CD14-positive monocyte (primary cell): Measurements from ENCODE around the gene PPP1R13B. TPM values are rescaled to one million over a fixed set of nuclear protein-coding genes. Genes with fewer than 3 reads are reported as not detected.

Experiments
- DNase-seq, 3 donors: peaks; one replicate each; pipeline ENCODE4 v3.0.0-alpha.2; 2011 to 2022
- H2AFZ ChIP-seq: 2 replicates; pipeline ENCODE4 v1.6.0; 2012; ENCODE audit warnings: mild to moderate bottlenecking, low read depth, low read length, inconsistent platforms; ENCODE audit not compliant: insufficient read depth, poor library complexity, severe bottlenecking
- H3K27ac ChIP-seq, 2 donors: 1 replicate in 1 of 2; 2 replicates in 1 of 2; pipeline ENCODE4 v1.5.1; 2012 to 2013; ENCODE audit warnings: low read length in 2 of 2, control low read depth in 1 of 2, inconsistent platforms in 1 of 2, low read depth in 1 of 2, mild to moderate bottlenecking in 1 of 2
- H3K27me3 ChIP-seq, 2 donors: one replicate each; pipeline versions ENCODE4 v1.6.0 to v1.6.1; 2011 to 2013; ENCODE audit warnings: low read length in 2 of 2; ENCODE audit not compliant: control insufficient read depth in 2 of 2, insufficient read depth in 2 of 2
- H3K36me3 ChIP-seq, 2 donors: replicated peaks in 1 of 2; 1 replicate in 1 of 2; 2 replicates in 1 of 2; pipeline versions ENCODE4 v1.5.1 to v1.6.1; 2012 to 2013; ENCODE audit warnings: low read length in 2 of 2, control low read depth in 1 of 2, inconsistent platforms in 1 of 2, mild to moderate bottlenecking in 1 of 2; ENCODE audit not compliant: insufficient read depth in 2 of 2, control insufficient read depth in 1 of 2
- H3K4me1 ChIP-seq, 2 donors: 1 replicate in 1 of 2; 2 replicates in 1 of 2; pipeline versions ENCODE4 v1.5.1 to v1.6.1; 2012 to 2013; ENCODE audit warnings: low read length in 2 of 2, control low read depth in 1 of 2, inconsistent platforms in 1 of 2, mild to moderate bottlenecking in 1 of 2, moderate library complexity in 1 of 2; ENCODE audit not compliant: insufficient read depth in 2 of 2, control insufficient read depth in 1 of 2
- H3K4me2 ChIP-seq: replicated peaks from 2 replicates; pipeline ENCODE3; 2012; ENCODE audit warnings: low read length, moderate library complexity, mild to moderate bottlenecking; ENCODE audit not compliant: poor library complexity, severe bottlenecking; ENCODE audit errors: extremely low read depth
- H3K4me3 ChIP-seq, 3 experiments: fragments of 200-600 bp in 1 of 3; sonication (generic) in 1 of 3; replicated peaks in 1 of 3; 1 replicate in 2 of 3; 2 replicates in 1 of 3; pipeline ENCODE4 v1.5.1; 2011 to 2013; ENCODE audit warnings: low read length in 3 of 3, mild to moderate bottlenecking in 3 of 3, control low read depth in 2 of 3, low read depth in 2 of 3, inconsistent platforms in 1 of 3, moderate library complexity in 1 of 3
- H3K79me2 ChIP-seq: 2 replicates; pipeline ENCODE4 v1.6.0; 2012; ENCODE audit warnings: mild to moderate bottlenecking, control low read depth, inconsistent platforms, low read length, moderate library complexity; ENCODE audit not compliant: insufficient read depth
- H3K9ac ChIP-seq: 2 replicates; pipeline ENCODE4 v1.6.0; 2017; ENCODE audit warnings: low read length, mild to moderate bottlenecking; ENCODE audit not compliant: insufficient read depth, poor library complexity, severe bottlenecking
- H3K9me3 ChIP-seq, 2 donors: replicated peaks in 1 of 2; 1 replicate in 1 of 2; 2 replicates in 1 of 2; pipeline versions ENCODE4 v1.5.1 to v1.6.1; 2012 to 2013; ENCODE audit warnings: low read length in 2 of 2, control low read depth in 1 of 2; ENCODE audit not compliant: control insufficient read depth in 1 of 2, insufficient read depth in 1 of 2
- H4K20me1 ChIP-seq: 2 replicates; pipeline ENCODE4 v1.6.0; 2012; ENCODE audit warnings: mild to moderate bottlenecking, low read length, control low read depth, moderate library complexity; ENCODE audit not compliant: insufficient read depth
- H3K27ac Mint-ChIP-seq, 7 donors: one replicate each; pipeline ENCODE4 v1.8.0; 2020; ENCODE audit warnings: mild to moderate bottlenecking in 7 of 7, mixed read lengths in 7 of 7, moderate library complexity in 6 of 7, inconsistent platforms in 2 of 7
- H3K27me3 Mint-ChIP-seq, 3 donors: one replicate each; pipeline ENCODE4 v1.8.0; 2021 to 2022; ENCODE audit warnings: low read depth in 3 of 3, mild to moderate bottlenecking in 3 of 3, mixed read lengths in 3 of 3, moderate library complexity in 3 of 3, inconsistent platforms in 1 of 3
- H3K36me3 Mint-ChIP-seq, 2 donors: one replicate each; pipeline ENCODE4 v1.8.0; 2020; ENCODE audit warnings: mixed read lengths in 2 of 2, inconsistent platforms in 1 of 2, mild to moderate bottlenecking in 1 of 2
- H3K4me1 Mint-ChIP-seq: one replicate; pipeline ENCODE4 v1.8.0; 2020; ENCODE audit warnings: mild to moderate bottlenecking, mixed read lengths
- H3K4me3 Mint-ChIP-seq, 2 donors: one replicate each; pipeline ENCODE4 v1.8.0; 2020; ENCODE audit warnings: mild to moderate bottlenecking in 2 of 2, mixed read lengths in 2 of 2, moderate library complexity in 1 of 2
- H3K9me3 Mint-ChIP-seq, 7 donors: one replicate each; pipeline ENCODE4 v1.8.0; 2020 to 2022; ENCODE audit warnings: mixed read lengths in 7 of 7, mild to moderate bottlenecking in 6 of 7, moderate library complexity in 6 of 7, inconsistent platforms in 2 of 7
- WGBS: methylation state at CpG from one replicate; pipeline ENCODE4 v1.1.5; 2013; ENCODE audit warnings: missing lambda C conversion rate; ENCODE audit not compliant: insufficient coverage; 5-methylcytosine and 5-hydroxymethylcytosine counted together
- intact Hi-C, 2 donors: fragments of 100-400 bp; cut with micrococcal nuclease; formaldehyde crosslinking; loops; one replicate each; pipeline versions ENCODE4 v1.15.0 to v1.15.1; 2023
- polyA plus RNA-seq, 3 donors: library from polyadenylated mRNA; depleted of rRNA in 1 of 3; unstranded in 2 of 3; stranded (reverse) in 1 of 3; fragments of 300-500 nt in 2 of 3; fragments of >200 nt in 1 of 3; fragmentation: Illumina TruSeq in 2 of 3; gene quantifications; 1 replicate in 2 of 3; 2 replicates in 1 of 3; pipeline ENCODE4 v1.2.3, GENCODE V29; 2012 to 2021
- TF ChIP-seq, protein P1 (sequence below): fragments of 200-600 bp; IDR thresholded peaks from one replicate; pipeline ENCODE4 v1.8.0; 2022; ENCODE audit warnings: antibody characterized with exemption, mild to moderate bottlenecking

Gene PPP1R13B
- polyA plus RNA-seq, 3 donors, result 0.48 to 1.1 (median 0.99) TPM

DNA sequence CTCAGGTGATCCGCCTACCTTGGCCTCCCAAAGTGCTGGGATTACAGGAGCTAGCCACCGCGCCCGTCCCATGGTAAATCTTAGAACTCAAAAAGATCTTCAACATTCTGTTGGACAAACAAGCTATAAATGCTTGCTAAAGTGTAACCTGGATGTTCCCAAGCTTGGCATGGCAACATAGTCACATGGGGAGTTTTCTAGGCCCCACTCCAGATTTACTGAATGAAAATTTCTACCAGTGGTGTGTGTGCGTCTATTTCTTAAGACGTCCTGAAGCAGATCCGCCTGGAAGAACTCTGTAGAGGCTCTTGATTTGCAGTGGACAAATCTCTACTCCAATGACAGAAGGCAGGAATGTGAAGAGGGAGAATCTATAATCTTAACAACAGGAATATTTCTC is 71.9 kb downstream of the PPP1R13B start:
- intact Hi-C loops, result no loop called here
- Histone ChIP-seq H4K20me1 (no peaks in the 10 kb centered on the region), H3K4me3 (no peak overlapping the region), H3K27me3 (no peaks in the 10 kb centered on the region), H2AFZ (no peak overlapping the region), H3K9me3 (peaks cover 0 to 4% of the 10 kb centered on the region in 2 donors), H3K4me2 (no peak overlapping the region), H3K27ac (no peak overlapping the region), H3K36me3 (no peaks in the 10 kb centered on the region), H3K9ac (no peak overlapping the region), H3K4me1 (no peaks in the 10 kb centered on the region), H3K79me2 (no peaks in the 10 kb centered on the region)
- no peaks in the 10 kb centered on the region for H3K4me1 Mint-ChIP-seq
- H3K27me3 Mint-ChIP-seq, result peaks cover 0 to 10% (median 8%) of the 10 kb centered on the region in 3 donors
- no peak for DNase-seq
- H3K36me3 Mint-ChIP-seq, result no peaks in the 10 kb centered on the region
- H3K9me3 Mint-ChIP-seq, result peaks cover 2 to 12% (median 8%) of the 10 kb centered on the region in 7 donors
- TF ChIP-seq, protein P1, sequence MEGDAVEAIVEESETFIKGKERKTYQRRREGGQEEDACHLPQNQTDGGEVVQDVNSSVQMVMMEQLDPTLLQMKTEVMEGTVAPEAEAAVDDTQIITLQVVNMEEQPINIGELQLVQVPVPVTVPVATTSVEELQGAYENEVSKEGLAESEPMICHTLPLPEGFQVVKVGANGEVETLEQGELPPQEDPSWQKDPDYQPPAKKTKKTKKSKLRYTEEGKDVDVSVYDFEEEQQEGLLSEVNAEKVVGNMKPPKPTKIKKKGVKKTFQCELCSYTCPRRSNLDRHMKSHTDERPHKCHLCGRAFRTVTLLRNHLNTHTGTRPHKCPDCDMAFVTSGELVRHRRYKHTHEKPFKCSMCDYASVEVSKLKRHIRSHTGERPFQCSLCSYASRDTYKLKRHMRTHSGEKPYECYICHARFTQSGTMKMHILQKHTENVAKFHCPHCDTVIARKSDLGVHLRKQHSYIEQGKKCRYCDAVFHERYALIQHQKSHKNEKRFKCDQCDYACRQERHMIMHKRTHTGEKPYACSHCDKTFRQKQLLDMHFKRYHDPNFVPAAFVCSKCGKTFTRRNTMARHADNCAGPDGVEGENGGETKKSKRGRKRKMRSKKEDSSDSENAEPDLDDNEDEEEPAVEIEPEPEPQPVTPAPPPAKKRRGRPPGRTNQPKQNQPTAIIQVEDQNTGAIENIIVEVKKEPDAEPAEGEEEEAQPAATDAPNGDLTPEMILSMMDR, result no peak
- no peak overlapping the region for H3K4me3 Mint-ChIP-seq
- WGBS, result 100% methylated on average over 4 of the region's 7 CpGs
- H3K27ac Mint-ChIP-seq, result no peak overlapping the region

DNA sequence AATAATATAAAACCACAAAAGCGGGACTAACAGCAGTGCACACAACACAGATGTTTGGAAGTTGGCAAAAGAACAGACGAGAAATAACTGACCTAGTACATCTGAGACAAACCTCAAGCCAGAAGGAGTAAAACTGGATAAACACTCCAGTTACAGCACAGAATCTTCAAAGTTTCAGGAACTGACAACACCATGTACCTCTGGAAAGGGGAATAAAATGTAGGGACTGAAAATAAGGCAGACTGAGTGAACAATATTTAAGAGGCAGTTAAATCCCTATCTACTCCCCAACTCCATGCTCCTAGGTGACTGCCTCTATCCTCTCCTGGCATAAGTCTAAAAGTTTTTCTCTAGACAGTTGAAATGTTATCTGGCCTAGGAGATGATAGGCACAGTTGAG is 73.9 kb downstream of the PPP1R13B start:
- H3K36me3 ChIP-seq, result no peaks in the 10 kb centered on the region
- TF ChIP-seq, protein P1, result no peak
- no peak overlapping the region for H3K4me3 ChIP-seq
- no CpG with 5 or more reads among the region's 2 CpGs for WGBS
- Mint-ChIP-seq H3K4me1 (no peaks in the 10 kb centered on the region), H3K27ac (no peak overlapping the region), H3K9me3 (peaks cover 0 to 12% (median 8%) of the 10 kb centered on the region in 7 donors), H3K4me3 (no peak overlapping the region), H3K36me3 (no peaks in the 10 kb centered on the region), H3K27me3 (peaks cover 0 to 9% (median 2%) of the 10 kb centered on the region in 3 donors)
- H3K4me1 ChIP-seq, result no peaks in the 10 kb centered on the region
- H2AFZ ChIP-seq, result no peak overlapping the region
- intact Hi-C loops, result no loop called here
- no peaks in the 10 kb centered on the region for H4K20me1 ChIP-seq
- no peak for DNase-seq
- no peak overlapping the region for H3K4me2 ChIP-seq
- no peaks in the 10 kb centered on the region for H3K27me3 ChIP-seq
- no peak overlapping the region for H3K9ac ChIP-seq
- peaks cover 0 to 4% of the 10 kb centered on the region in 2 donors for H3K9me3 ChIP-seq
- no peak overlapping the region for H3K27ac ChIP-seq
- H3K79me2 ChIP-seq, result no peaks in the 10 kb centered on the region
